T-cell (primary cell): ENCODE results near the gene MEAK7. TPM values are rescaled to one million over a fixed set of nuclear protein-coding genes. Genes with fewer than 3 reads are reported as not detected.

Experiments
- ATAC-seq, 4 experiments: fragments of 200-7000 bp in 3 of 4; fragments of 150-1000 bp in 1 of 4; cut with Tn5 transposase; replicated peaks in 1 of 4; 1 replicate in 3 of 4; 2 replicates in 1 of 4; pipeline ENCODE4 v1.10.0; 2021; ENCODE audit warnings: moderate library complexity in 3 of 4, mild to moderate bottlenecking in 2 of 4, moderate number of reproducible peaks in 1 of 4
- CTCF ChIA-PET, 2 donors: fragments of 300-600 bp; sonication (Branson Sonifier 250); formaldehyde crosslinking; loops; one replicate each; lab custom pipeline; 2022; ENCODE audit warnings: antibody characterized with exemption in 2 of 2; lab: Charles Lee
- POLR2A ChIA-PET, 2 donors: fragments of 300-600 bp; sonication (Branson Sonifier 250); formaldehyde crosslinking; loops; one replicate each; lab custom pipeline; 2022; ENCODE audit warnings: antibody characterized with exemption in 2 of 2; lab: Charles Lee
- DNase-seq, 35 experiments: peaks; one replicate each; pipeline versions ENCODE4 v3.0.0 to v3.0.0-alpha.2; 2013 to 2023
- H3K27ac ChIP-seq: one replicate; pipeline ENCODE4 v1.5.1; 2013; ENCODE audit warnings: low read length
- H3K27me3 ChIP-seq, 2 experiments: replicated peaks in 1 of 2; 1 replicate in 1 of 2; 2 replicates in 1 of 2; pipeline versions ENCODE4 v1.6.1 to v1.7.0; 2013; ENCODE audit warnings: low read length in 1 of 2, mixed read lengths in 1 of 2; ENCODE audit not compliant: control insufficient read depth in 2 of 2, insufficient read depth in 2 of 2; ENCODE audit errors: extremely low read depth in 1 of 2
- H3K36me3 ChIP-seq, 2 donors: 1 replicate in 1 of 2; 2 replicates in 1 of 2; pipeline versions ENCODE4 v1.6.1 to v1.7.0; 2013; ENCODE audit warnings: low read length in 1 of 2; ENCODE audit not compliant: control insufficient read depth in 2 of 2, insufficient read depth in 1 of 2; ENCODE audit errors: extremely low read depth in 1 of 2
- H3K4me1 ChIP-seq, 2 experiments: 1 replicate in 1 of 2; 2 replicates in 1 of 2; pipeline versions ENCODE4 v1.6.1 to v1.7.0; 2013; ENCODE audit warnings: low read length in 2 of 2, mixed read lengths in 1 of 2; ENCODE audit not compliant: insufficient read depth in 2 of 2, control insufficient read depth in 1 of 2; ENCODE audit errors: extremely low read depth in 1 of 2
- H3K4me3 ChIP-seq, 2 donors: 1 replicate in 1 of 2; 2 replicates in 1 of 2; pipeline versions ENCODE4 v1.5.1 to v1.7.0; 2013; ENCODE audit warnings: mild to moderate bottlenecking in 2 of 2, low read length in 1 of 2, moderate library complexity in 1 of 2; ENCODE audit not compliant: control insufficient read depth in 1 of 2; ENCODE audit errors: extremely low read depth in 1 of 2
- H3K9me3 ChIP-seq: 2 replicates; pipeline ENCODE4 v1.7.0; 2013
- H3K27ac Mint-ChIP-seq, 2 donors: one replicate each; pipeline ENCODE4 v1.8.0; 2020 to 2021; ENCODE audit warnings: mild to moderate bottlenecking in 2 of 2, mixed read lengths in 2 of 2
- H3K27me3 Mint-ChIP-seq, 2 donors: one replicate each; pipeline ENCODE4 v1.8.0; 2021 to 2022; ENCODE audit warnings: mixed read lengths in 2 of 2
- H3K36me3 Mint-ChIP-seq: one replicate; pipeline ENCODE4 v1.8.0; 2021; ENCODE audit warnings: mixed read lengths
- H3K4me1 Mint-ChIP-seq, 3 donors: one replicate each; pipeline ENCODE4 v1.8.0; 2020 to 2022; ENCODE audit warnings: mixed read lengths in 3 of 3, mild to moderate bottlenecking in 1 of 3
- H3K4me3 Mint-ChIP-seq, 3 donors: one replicate each; pipeline ENCODE4 v1.8.0; 2020 to 2022; ENCODE audit warnings: mild to moderate bottlenecking in 3 of 3, mixed read lengths in 3 of 3, moderate library complexity in 3 of 3
- H3K9me3 Mint-ChIP-seq, 3 donors: one replicate each; pipeline ENCODE4 v1.8.0; 2020 to 2022; ENCODE audit warnings: mixed read lengths in 3 of 3
- WGBS: methylation state at CpG from one replicate; pipeline ENCODE4 v1.1.5; 2013; ENCODE audit warnings: missing lambda C conversion rate; ENCODE audit not compliant: insufficient coverage; 5-methylcytosine and 5-hydroxymethylcytosine counted together
- total RNA-seq, 35 experiments: library from RNA in 6 of 35; stranded (reverse) in 6 of 35; fragments of 120-200 nt in 1 of 35; gene quantifications; one replicate each; pipeline versions ENCODE4 v1.2.1 to v1.2.4 and lab custom pipeline; 2013 to 2026

Gene MEAK7
- total RNA-seq, 5 donors from 2014 or later (not counting 1 experiment from before 2014, with no cell fraction given): 6.2 to 12.3 (median 10.2) TPM

DNA sequence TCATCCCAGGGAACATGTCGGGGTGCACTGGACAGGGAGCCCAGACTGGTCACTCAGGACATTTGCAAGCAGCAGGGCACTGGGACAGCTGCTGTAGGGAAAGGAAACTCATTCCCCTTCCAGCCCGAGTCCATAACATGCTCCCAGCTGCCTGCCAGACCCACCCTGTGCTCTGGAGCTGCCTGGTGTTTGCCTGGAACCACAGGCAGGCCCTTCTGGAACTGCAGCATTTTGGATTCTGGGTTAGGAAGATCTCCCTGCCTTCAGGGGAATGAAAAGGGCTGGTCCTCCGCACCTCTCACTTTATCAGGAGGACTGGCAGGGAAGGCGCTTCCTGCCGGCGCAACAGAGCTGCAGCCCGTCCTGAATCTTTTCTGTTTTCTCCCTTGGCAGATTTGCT is 41.2 kb downstream of the MEAK7 start:
- ATAC-seq (no peak), DNase-seq (no peak)
- Histone ChIP-seq H3K27ac (no peak overlapping the region), H3K36me3 (peaks cover 11 to 26% of the 10 kb centered on the region in 2 donors), H3K9me3 (peaks cover 5% of the 10 kb centered on the region), H3K4me1 (no peaks in the 10 kb centered on the region), H3K27me3 (no peaks in the 10 kb centered on the region), H3K4me3 (no peak overlapping the region)
- Mint-ChIP-seq H3K27me3 (no peaks in the 10 kb centered on the region), H3K4me3 (no peak overlapping the region), H3K9me3 (peaks cover 5 to 17% (median 7%) of the 10 kb centered on the region in 3 donors), H3K36me3 (peaks cover 51% of the 10 kb centered on the region), H3K4me1 (peaks cover 0 to 1% (median 0%) of the 10 kb centered on the region in 3 donors), H3K27ac (no peak overlapping the region)
- CTCF ChIA-PET: no interaction called here
- 85% methylated on average over 6 of the region's 7 CpGs for WGBS
- POLR2A ChIA-PET: no interaction called here

DNA sequence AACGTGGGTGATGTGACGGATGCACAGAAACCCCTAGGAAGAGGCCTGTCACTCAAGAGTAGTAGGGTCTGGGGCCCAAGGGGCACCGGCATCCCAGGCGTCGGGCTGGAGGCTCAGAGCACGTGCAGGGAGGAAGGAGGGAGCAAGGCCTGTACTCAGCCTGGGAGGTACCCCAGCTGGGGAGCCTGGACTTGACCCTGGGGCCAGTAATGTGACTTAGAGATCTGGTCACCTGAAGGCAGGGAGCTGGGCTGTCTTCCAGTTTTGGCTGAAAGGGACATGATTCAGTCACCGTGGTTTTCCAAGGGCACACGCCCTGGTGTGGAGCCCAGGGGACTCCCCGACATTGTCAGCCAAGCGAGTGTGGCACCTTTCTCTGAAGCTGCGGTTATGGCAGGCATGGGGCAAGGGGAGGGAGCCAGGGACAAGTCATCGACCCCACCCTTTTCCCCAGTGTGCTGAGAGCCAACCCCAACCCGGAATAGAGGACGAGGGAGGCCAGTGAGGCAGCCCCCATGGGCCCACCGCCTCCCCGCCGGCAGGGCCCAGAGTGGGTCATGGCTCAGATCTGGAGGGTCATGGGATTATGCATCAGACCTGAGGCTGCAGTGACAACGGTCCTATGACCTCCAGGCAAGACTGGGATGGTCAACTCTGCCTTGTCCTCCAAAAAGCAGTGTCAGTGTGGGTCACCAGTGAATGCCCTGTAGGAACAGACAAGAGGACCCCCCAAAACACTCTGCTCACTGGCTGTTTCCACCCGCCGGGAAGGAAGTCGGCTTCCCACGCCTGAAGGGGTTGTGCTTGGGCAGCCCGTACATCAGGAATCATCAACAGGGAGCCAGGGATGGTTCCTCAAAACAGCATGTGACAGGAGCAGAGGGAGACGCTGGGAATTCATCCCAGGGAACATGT is 41.9 kb downstream of the MEAK7 start:
- ChIA-PET CTCF (no interaction called here), POLR2A (interaction anchor here in 1 of 2 donors (0.5 kb wide), 1 partner anchor 15 kb away, joined by 3 read pairs; no protein-coding TSS in a partner anchor)
- ATAC-seq (no peak), DNase-seq (no peak)
- H3K27me3 Mint-ChIP-seq: no peaks in the 10 kb centered on the region
- peaks cover 2 to 14% (median 7%) of the 10 kb centered on the region in 3 donors for H3K9me3 Mint-ChIP-seq
- H3K4me1 Mint-ChIP-seq: peaks cover 0 to 1% (median 0%) of the 10 kb centered on the region in 3 donors
- WGBS: 92% methylated on average over 20 of the region's 24 CpGs
- peaks cover 11 to 20% of the 10 kb centered on the region in 2 donors for H3K36me3 ChIP-seq
- H3K27me3 ChIP-seq: no peaks in the 10 kb centered on the region
- H3K36me3 Mint-ChIP-seq: peaks cover 44% of the 10 kb centered on the region
- H3K4me3 Mint-ChIP-seq: no peak overlapping the region
- no peak overlapping the region for H3K27ac ChIP-seq
- no peaks in the 10 kb centered on the region for H3K4me1 ChIP-seq
- no peak overlapping the region for H3K4me3 ChIP-seq
- H3K9me3 ChIP-seq: peaks cover 3% of the 10 kb centered on the region
- H3K27ac Mint-ChIP-seq: no peak overlapping the region

DNA sequence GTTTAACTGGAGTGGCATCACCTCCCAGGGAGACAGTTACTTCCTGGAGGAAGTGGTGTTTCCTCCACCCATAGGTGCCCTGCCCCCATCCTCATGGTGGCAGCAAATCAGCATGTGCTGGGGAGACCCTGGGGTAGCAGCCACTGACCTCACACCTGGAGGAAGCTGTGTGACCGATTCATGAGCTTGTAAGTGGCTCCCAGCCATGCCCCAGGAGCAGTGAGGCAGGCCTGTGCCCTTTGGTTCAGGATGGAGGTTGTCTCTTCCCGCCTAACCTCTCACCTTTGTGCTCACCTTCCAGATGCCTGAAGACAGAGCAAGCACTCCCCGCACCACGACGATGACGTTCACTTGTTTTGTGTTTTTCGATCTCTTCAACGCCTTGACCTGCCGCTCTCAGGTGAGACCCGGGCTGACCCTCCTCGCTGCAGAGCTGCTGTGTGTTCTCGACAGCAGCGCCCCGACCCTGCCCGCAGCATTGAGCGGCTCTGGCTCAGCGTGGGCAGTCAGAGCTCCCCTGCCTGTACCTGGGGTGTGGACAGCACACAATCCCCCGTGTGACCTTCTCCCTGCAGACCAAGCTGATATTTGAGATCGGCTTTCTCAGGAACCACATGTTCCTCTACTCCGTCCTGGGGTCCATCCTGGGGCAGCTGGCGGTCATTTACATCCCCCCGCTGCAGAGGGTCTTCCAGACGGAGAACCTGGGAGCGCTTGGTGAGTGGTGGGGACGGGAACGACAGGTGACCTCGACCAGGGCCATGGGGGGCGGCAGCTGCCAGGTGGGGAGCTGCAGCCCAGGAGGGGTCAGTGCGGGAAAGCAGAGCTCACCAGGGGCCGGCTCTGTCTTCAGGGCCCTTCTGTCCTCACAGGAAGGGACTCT is 42.8 kb downstream of the MEAK7 start:
- Histone ChIP-seq H3K36me3 (peaks cover 11 to 15% of the 10 kb centered on the region in 2 donors), H3K4me1 (no peaks in the 10 kb centered on the region), H3K27ac (no peak overlapping the region), H3K4me3 (no peak overlapping the region), H3K9me3 (no peaks in the 10 kb centered on the region), H3K27me3 (no peaks in the 10 kb centered on the region)
- ChIA-PET POLR2A (interaction anchor here in 1 of 2 donors (0.5 kb wide), 1 partner anchor 16 kb away, joined by 3 read pairs; no protein-coding TSS in a partner anchor), CTCF (no interaction called here)
- H3K4me1 Mint-ChIP-seq: peaks cover 0 to 1% (median 0%) of the 10 kb centered on the region in 3 donors
- H3K9me3 Mint-ChIP-seq: peaks cover 0 to 6% (median 5%) of the 10 kb centered on the region in 3 donors
- no peak overlapping the region for H3K4me3 Mint-ChIP-seq
- 91% methylated on average over 26 of the region's 30 CpGs for WGBS
- peaks cover 37% of the 10 kb centered on the region for H3K36me3 Mint-ChIP-seq
- ATAC-seq (no peak), DNase-seq (no peak)
- no peaks in the 10 kb centered on the region for H3K27me3 Mint-ChIP-seq
- no peak overlapping the region for H3K27ac Mint-ChIP-seq

DNA sequence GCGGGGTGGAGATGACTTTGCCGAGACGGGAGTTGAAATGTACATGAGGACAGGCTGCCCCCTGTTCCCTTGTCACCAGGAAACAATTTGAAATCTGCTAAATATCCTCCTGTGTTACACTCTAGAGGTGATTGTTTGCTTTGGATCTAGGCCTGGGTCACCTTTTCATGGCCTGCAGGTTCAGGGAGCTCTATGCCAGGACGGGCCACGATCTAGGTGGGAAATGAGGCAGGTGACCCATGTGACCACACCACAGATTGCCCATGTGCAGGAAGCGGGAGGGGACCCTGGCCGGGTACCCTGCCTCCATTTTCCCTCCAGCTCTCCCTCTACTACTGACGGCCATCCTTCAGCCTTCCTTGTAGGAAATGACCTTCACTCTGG is 43.4 kb downstream of the MEAK7 start:
- no peaks in the 10 kb centered on the region for H3K27me3 ChIP-seq
- DNase-seq: no peak
- POLR2A ChIA-PET: no interaction called here
- Mint-ChIP-seq H3K4me1 (peaks cover 0 to 1% (median 0%) of the 10 kb centered on the region in 3 donors), H3K9me3 (no peaks in the 10 kb centered on the region), H3K27ac (no peak overlapping the region), H3K27me3 (no peaks in the 10 kb centered on the region), H3K4me3 (no peak overlapping the region), H3K36me3 (peaks cover 30% of the 10 kb centered on the region)
- no peak overlapping the region for H3K4me3 ChIP-seq
- no peak overlapping the region for H3K27ac ChIP-seq
- H3K36me3 ChIP-seq: peaks cover 11 to 13% of the 10 kb centered on the region in 2 donors
- no peaks in the 10 kb centered on the region for H3K9me3 ChIP-seq
- WGBS: 92% methylated on average over 5 of the region's 8 CpGs
- H3K4me1 ChIP-seq: no peaks in the 10 kb centered on the region
- no peak for ATAC-seq
- CTCF ChIA-PET: no interaction called here

DNA sequence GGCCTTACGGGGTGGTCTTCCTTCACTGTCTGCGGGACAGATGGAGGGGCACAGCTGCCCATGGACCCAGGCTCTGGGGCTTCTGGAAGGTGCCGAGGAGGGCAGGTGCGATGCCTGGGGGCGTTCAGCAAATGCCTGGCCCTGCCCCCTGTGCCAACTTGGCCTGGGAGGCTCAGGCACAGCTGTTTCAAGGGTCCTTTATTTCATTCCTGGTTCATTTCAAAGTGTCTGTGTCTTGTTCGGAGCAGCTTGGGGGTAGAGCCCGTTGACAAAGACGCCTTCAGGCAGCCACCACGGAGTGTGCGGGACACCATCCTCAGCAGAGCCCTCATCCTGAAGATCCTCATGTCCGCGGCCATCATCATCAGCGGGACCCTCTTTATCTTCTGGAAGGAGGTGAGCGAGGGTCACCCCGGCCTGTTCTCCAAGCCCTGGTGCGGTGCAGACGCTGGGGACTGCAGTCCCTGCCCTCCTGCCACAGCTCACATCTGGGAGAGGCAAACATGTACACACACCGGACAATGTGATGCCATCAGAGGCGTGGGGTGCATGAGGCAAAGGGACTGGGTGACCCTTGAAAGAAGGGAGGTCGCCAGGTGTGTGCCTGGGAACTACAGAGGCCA is 43.9 kb downstream of the MEAK7 start:
- Histone ChIP-seq H3K4me1 (no peaks in the 10 kb centered on the region), H3K27ac (no peak overlapping the region), H3K4me3 (no peak overlapping the region), H3K9me3 (no peaks in the 10 kb centered on the region), H3K36me3 (peaks cover 11 to 12% of the 10 kb centered on the region in 2 donors), H3K27me3 (no peaks in the 10 kb centered on the region)
- Mint-ChIP-seq H3K27me3 (no peaks in the 10 kb centered on the region), H3K4me3 (no peak overlapping the region), H3K36me3 (peaks cover 27% of the 10 kb centered on the region), H3K27ac (no peak overlapping the region), H3K4me1 (peaks cover 0 to 1% (median 0%) of the 10 kb centered on the region in 3 donors), H3K9me3 (no peaks in the 10 kb centered on the region)
- ATAC-seq: no peak
- no peak for DNase-seq
- POLR2A ChIA-PET: no interaction called here
- 81% methylated on average over 19 of the region's 20 CpGs for WGBS
- CTCF ChIA-PET: no interaction called here

DNA sequence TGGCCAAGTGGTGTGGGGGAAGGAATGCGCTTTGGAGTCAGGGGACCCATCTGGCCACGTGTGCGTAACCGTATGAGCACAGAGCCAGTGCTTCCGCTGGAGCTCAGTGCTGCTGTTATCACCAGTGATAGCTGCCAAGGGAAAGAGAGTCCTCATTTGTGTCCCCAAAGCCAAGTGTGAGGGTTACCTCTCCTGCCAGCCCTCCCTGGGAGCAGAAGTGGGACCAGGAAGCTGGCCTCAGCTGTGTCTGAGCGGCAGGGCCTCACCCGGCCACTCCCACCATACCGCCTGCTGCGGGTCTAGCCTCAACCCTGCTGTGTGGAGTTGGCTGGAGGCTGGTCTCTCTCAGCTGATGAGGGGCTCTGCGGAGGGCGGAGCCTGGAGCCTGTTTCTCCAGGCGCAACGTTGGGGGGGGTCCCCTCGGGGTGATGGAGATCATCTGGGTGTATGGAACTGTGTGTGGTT is 44.5 kb downstream of the MEAK7 start:
- Histone ChIP-seq H3K9me3 (no peaks in the 10 kb centered on the region), H3K36me3 (peaks cover 11 to 12% of the 10 kb centered on the region in 2 donors), H3K4me1 (no peaks in the 10 kb centered on the region), H3K27ac (no peak overlapping the region), H3K4me3 (no peak overlapping the region), H3K27me3 (no peaks in the 10 kb centered on the region)
- H3K27me3 Mint-ChIP-seq: no peaks in the 10 kb centered on the region
- peaks cover 24% of the 10 kb centered on the region for H3K36me3 Mint-ChIP-seq
- ATAC-seq (no peak), DNase-seq (no peak)
- WGBS: 100% methylated on average over 7 of the region's 14 CpGs
- no peak overlapping the region for H3K27ac Mint-ChIP-seq
- peaks cover 0 to 1% (median 0%) of the 10 kb centered on the region in 3 donors for H3K4me1 Mint-ChIP-seq
- POLR2A ChIA-PET: interaction anchor here in 1 of 2 donors (0.7 kb wide), 1 partner anchor 39 kb away, joined by 6 read pairs; no protein-coding TSS in a partner anchor
- H3K9me3 Mint-ChIP-seq: no peaks in the 10 kb centered on the region
- CTCF ChIA-PET: no interaction called here
- no peak overlapping the region for H3K4me3 Mint-ChIP-seq
